TTC549 (cell line): ENCODE measurements around the gene ACVRL1.

Source experiments
- FAIRE-seq: peaks from 2 replicates; lab custom pipeline; 2012; peaks lifted over from hg19 to GRCh38; lab: Jason Lieb, UNC

ACVRL1 gene

DNA sequence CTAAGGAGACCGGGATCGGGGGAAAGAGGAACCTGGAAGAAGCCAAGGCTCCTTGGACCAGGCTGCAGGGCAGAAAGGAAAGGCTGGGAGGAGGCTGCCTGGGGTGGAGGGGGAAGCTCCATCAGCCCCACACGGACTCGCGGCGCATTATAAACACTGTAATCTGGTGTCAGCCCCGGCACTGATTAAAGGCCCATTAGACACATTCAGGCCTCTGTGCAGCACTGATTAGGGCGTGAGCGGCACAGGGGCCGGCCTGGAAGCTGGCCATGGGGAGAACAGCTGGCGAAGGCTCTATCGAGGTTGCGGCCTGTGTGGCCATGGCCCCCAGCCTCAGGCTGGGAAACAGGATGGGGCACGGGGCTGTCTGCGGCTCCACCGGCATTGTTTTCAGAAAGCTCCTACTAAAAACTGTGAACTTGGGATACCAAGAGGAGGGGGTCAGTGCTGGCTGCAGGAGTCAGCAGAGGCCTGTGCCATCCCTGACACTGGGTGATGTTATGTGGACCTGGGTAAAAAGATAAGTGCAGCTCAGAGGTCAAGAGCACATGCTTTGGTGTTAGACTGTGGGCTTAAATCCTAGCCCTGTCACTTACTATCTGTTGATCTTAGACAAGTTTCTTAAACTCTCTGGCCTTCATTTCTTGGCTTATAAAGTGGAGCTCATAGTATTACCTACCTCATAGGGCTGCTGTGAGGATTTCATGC is 10.6 kb downstream of the ACVRL1 start:
- FAIRE-seq: no peak

DNA sequence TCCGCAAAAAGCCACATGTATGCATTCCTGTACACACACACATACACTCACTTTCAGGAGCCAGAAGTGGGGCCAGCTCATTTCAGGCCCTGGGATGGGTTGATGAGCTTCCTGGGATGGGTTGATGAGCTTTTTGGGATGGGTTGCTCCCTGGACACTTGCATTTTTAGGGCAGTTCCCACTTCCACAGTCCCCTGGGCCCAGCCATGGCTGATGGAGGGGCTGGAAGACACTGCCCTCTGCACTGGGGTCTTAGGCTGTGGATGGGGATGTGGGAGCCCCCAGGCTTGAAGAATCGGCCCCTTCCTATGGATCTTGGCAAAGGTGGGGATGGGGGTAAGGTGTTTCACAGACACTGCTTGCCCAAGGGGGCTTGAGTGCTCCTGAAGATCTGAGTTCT is 12.7 kb downstream of the ACVRL1 start:
- FAIRE-seq: no peak

DNA sequence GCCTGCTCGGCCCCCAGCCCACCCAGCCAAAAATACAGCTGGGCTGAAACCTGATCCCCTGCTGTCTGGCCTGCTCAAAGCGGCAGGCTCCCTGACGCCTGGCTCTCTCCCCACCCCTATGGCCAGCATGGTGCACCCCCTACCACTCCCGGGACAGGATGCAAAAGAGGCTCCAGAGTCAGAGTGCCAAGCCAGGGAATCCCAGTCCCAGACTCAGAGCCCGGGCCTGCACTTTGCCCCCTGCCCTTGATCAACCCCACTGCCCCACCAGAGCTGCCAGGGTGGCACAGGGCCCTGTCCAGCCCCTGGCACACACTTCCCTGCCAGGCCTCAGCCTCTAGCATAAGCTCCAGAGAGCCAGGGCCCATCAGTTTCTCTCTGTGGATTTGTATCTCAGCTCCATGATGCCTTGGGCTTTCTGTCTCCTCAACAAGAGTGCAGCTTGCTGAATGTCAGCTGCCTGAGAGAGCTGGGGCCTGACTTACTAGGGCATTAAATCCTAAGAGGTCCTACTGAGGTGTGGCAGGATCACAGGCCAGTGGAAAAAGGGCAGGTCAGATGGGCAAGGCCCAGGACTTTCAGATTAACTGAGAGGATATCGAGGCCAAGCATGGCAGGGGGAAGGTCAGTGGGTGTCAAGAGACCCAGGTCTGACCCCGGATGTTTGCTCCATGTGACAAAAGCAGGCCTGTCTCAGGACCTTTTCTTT is 13.9 kb downstream of the ACVRL1 start:
- FAIRE-seq: no peak

DNA sequence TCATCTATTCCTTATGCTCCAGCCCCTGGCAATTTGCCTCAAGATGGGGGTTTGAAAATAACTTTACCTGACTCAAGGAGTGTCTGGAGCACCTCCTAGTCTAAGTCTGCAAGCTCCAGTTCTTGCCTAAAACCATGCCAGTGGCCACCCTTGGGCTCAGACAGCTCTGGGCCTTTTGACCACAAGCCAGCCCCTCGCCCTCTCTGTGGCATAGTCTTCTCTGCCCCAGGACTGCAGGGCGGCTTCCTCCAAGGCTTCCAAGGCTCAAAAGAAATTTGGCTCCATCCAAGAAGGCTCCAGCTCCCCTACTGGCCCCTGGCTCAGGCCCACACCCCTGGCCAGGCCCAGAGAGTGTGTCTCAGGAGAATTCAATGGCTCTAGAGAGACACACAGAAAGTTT is 14.8 kb downstream of the ACVRL1 start:
- no peak for FAIRE-seq

DNA sequence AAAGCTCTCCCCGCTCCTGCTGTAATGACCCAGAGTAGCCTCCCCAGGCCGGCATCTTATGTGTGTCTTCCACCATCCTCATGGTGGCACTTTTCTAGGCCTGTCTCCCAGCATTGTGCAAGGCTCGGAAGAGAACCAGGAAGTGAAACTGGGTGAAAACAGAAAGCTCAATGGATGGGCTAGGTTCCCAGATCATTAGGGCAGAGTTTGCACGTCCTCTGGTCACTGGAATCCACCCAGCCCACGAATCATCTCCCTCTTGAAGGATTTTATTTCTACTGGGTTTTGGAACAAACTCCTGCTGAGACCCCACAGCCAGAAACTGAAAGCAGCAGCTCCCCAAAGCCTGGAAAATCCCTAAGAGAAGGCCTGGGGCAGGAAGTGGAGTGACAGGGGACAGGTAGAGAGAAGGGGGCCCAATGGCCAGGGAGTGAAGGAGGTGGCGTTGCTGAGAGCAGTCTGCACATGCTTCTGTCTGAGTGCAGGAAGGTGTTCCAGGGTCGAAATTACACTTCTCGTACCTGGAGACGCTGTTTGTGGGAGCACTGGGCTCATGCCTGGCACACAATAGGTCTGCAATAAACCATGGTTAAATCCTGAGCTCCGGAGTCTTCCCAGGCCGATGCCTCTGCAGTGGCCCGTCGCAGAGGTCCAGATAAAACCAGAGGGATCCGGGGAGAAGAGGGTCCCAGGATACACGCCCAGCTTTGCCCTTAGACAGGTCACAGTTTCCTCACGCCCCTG is 15.6 kb downstream of the ACVRL1 start:
- no peak for FAIRE-seq

DNA sequence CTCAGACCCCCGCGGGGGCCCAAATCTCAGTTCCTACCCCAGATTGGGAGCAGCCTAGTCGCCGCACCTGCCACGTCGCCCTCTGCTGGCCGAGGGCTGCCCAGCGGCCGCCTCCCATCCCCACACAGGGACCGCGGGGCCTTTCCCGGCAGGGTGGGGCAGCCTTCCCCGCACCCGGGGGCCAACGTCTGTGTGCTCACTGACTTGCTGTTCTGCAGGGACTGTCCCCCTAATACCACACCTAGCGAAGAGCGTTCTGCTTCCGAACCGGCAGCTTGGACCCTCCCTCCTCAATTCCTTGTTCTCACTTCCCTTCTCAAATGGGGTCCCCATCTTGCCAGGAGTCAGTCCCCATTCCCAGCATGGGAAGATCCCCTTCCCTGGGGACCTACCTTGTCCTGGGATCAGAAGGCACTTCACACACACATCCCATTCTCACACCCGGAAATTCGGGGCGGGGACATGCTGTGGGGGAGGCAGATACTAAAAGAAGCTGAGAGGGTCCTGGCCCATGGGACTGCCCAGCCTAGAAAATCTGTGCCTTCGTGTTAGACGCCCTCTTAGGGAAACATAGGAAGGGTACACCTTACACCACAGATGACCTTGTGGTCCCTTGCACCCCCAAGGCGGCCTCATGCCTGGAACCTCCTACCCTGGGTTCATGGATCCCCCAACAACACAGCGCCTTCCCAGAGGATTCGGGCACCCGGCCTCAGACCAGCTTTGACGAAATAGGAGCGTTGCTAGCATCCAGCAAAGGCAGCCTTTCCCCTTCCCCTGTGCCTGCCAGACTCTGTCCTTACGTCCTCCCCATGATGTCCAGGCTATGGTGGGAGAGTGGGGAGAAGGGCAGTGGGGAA is 16.4 kb downstream of the ACVRL1 start:
- FAIRE-seq: no peak

DNA sequence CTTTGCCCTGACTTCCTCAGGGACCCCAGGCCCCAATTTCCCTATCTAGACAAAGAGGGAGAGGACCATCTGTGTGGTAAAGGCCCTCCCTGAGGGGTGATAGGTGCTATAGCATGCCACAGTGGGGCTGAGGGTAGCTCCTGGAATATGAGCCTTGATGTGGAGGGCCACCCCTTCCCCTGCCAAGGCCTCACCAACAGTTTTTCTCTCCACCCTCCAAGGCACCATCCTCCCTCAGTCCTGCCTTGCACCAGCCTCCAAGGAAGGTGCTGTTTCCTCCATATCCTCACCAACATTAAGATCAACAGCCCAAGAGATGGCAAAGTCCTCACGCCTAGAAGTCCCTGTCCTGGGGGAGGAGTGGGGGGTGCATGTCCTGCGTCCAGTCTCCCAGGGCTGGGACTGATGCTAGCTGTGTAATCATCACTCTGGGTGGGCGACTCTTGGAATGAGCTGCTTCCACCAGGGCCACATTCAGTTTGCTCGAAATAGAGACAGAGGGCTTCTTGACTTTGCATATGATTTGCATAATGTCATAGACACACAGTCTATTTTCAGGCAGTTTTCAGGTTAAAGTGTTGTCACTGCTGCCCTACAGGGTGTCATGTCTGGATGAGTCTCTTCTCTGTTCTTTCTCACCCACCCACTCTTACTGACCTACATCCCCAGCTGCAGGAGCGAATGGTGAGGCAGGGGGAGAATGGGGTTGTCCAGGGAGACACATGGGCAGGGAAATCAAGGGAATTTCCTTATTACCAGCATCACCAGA is 17.4 kb downstream of the ACVRL1 start:
- FAIRE-seq: no peak

DNA sequence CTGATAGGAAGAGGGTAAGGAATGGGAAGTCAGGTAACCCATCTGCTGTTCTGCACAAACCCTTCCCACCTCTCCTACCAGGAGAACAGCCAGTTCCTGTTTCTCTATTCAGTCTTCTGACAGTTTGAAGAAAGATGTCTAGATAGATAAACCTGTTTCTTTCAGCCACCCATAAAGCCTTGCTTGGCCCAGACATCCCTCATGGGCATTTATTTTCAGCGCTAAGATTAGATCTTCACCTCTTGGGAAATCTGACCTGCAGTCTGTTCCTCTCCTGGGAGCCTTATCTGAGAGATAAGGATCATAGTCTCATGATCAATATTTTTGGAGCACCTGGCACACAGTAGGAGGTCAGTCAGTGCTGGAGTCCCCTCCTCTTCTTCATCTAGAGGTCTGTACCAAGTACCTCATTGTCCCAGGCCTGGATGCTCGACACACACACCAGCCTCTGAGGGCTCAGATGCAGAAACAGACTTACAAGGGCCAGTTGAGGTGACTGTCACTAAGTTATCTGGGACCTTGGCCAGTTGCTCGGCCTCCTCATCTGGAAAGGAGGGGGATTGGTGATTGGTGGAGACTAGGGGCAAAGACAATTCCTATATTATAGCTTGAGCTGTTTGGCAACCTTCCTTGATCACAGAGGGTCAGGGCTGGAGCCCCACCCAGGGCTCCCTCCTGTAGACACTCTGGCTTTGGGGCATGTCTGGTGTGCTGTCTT is 18.2 kb downstream of the ACVRL1 start:
- no peak for FAIRE-seq

DNA sequence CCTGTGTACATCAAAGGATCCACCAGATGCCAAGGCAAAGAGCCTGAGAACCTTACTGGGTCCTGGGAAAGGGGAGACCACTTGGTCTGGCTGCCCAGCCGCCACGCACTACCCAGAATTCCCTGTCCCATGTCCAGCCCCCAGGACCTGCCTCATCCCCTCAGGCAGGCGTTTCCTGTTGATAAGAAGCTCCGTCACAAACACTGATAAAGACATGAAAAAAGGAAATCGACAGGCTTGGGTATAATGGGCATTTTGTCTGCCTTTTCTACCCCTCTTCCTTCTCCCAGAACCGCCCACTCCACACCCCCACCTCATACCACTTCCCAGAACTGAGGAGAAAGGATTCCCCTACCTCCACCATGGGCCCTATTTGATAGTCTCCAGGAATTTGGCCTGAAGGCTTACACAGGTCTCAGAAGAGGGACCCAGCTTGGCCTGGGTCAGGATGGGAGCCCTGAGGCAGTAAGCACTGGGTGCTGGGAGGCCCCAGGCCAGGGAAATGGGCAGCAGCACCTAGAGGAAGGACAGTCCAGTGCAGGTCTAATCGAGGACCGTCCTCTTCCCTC is 18.8 kb downstream of the ACVRL1 start:
- FAIRE-seq: no peak

DNA sequence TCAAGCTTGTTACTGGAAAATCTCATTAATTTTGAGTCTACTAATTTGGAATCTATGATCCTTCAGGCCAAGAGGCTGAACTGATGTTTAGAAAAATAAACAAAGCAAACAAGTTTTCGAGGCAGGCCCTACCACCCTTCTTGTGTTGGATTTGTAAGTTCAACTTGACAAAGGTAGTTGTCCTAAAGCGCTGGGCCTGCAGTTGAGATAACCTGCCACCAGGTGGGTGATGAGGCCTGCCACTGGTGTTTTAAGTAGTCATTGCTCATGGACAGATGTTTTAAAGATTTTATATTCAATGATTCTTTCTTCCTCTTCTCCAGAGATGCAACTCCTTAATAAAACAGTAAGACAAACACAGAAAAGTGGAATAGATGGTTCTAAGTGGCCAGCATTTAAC is 19.4 kb downstream of the ACVRL1 start:
- no peak for FAIRE-seq

DNA sequence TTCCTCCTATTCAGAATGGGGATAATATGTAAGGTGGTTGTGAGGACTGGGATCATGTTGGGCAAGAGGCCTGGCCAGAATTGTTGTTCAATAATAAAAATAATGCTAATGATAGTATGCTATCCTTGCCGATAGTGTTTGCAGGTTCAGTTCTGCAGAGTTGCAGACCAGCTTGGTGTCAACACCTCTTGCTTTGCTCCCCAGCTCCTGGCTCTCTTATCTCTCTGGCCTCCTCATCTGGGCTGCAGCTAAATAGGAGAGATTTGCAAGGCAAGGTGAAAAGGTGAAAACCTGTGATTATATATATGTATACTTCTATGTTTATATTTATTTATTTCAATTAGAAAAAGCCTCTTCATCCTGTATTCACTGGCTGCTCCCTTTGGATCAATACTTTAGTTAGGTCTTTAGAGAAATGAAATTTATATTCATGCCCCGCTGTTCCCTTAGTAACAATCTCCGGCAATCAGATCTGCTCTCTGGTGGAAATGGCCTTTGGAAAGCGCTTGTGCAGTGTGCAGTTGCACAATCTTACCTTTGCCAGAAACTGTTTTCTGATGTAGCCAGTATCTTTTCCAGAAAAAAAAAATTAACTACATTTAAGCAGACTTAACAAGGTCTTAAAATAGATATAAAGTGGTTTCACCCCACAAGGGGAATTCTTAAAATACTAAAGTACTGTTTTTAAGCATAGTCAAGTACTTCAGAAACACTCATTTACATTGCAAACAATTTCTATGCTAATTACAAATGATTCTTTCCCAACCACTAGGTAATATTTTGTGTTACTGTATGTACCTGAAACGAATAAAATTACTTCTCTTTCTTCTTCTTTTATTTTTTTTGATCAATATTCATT is 25.1 kb downstream of the ACVRL1 start:
- no peak for FAIRE-seq

DNA sequence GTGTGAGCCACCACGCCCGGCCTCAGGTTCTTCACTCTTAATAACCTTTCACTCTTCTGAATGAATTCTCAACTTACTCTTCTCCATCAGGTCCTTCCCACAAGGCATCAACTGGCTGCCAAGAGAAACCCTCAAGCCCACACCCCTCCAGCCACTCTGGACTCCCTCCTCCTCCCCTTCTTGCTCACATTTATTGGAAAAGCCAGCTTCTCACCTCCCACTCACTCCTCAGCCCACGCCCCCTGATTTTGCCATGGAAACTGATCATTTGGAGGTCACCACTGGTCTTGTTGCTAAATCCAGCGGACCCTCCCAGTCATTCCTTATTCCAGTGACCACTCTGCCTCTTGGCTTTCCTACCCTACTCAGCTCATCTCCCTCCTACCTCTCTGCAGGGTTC is 26.8 kb downstream of the ACVRL1 start:
- no peak for FAIRE-seq

DNA sequence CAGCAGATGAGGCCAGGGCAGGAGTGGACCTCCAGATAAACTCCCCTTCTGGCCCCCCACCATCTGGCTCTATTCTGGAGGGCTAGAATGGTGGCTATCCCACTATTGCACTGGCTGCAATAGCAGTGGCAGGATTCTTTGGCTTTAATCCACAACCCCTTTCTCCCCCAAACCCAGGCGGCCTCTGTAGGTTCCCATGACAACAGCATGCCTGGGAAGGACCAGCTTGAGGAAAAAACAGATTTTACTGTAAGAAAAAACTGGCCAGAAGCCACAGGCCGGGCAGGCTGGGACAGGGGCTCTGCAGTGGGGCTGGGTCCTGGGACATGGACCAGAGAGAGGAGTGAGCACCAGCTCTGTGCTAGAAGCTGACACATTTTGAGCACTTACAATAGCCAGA is 30.6 kb downstream of the ACVRL1 start:
- no peak for FAIRE-seq

DNA sequence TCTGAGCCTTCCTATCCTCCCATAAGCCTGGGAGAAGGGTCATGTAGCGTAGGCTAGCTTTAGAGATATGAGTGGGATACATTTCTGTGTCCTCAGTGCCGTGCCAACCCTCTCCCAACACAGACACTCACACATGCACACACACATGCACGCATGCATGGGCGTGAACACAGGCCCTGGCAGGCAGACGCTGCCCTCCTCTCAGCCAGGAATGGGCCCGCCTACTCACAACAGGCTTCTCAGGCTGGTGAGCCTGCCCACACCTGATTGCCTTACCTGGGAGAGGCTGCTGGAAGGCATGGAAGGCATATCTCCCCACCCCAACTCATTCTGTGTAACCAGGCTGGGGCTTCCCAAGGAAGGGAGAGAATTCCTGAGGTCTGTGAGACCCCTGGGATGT is 31.4 kb downstream of the ACVRL1 start:
- FAIRE-seq: no peak

DNA sequence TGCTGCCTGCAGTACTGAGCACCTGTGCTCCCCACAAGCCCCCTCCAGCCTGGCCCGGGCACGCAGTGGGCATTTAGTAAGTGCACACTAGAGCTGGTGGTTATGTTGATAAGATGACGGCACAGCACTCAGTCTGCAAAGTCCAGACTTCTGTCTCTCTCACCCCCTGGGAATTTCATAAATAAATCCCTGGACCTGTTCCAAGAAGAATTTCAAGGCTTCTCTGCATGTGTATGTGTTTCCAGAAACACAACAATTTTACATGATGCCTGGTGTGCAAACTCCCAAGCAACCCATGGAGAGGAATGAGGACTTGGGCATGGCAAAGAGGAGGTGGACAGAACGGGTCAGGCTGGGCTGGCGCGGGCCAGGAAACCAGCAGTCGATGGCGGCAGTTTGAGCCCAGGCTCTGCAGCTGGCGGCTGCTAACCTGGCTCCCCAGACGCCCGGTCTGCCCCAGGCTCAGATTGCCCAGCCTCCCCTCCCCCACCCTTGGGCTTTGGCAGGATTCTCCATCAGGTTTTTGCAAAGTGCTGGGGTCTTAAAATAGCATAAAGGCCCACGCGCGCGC is 33.8 kb downstream of the ACVRL1 start:
- FAIRE-seq: no peak

DNA sequence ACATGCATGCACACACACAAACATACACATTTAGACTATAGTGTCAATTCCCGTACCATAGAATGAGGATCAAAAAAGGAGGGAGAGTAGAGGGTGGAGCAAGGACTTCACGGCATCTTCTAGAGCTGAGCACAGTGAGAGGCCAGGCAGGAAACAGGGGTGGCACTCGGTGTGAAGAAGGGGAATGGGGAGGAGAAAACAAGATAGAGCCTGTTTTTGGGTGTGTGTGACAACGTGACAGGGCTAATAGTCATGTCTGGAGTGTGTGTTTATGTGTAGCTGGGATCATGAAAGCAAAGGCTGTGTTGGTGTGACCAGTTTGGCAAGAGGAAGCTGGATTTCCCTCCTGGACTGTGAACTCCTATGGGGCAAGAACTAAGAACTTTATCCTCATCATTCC is 34.3 kb downstream of the ACVRL1 start:
- FAIRE-seq: no peak

DNA sequence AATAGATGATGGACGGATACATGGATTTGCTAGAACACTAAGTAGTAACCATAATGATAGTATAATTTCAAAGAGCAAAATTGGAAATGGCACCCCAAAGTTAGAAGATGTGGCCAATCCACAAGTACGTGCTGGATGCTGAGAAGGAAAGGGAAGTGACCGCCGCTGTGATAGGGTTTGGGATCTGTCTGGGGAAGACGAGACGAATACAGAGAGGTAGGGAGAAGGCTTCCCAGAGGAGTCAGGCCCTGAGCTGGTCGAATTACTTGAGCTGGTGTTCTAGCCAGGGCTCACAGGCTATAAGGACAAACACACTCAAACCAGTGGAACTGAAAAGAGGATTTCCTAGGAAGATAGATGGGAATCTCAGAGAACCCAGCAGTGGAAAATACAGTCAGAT is 34.8 kb downstream of the ACVRL1 start:
- no peak for FAIRE-seq

DNA sequence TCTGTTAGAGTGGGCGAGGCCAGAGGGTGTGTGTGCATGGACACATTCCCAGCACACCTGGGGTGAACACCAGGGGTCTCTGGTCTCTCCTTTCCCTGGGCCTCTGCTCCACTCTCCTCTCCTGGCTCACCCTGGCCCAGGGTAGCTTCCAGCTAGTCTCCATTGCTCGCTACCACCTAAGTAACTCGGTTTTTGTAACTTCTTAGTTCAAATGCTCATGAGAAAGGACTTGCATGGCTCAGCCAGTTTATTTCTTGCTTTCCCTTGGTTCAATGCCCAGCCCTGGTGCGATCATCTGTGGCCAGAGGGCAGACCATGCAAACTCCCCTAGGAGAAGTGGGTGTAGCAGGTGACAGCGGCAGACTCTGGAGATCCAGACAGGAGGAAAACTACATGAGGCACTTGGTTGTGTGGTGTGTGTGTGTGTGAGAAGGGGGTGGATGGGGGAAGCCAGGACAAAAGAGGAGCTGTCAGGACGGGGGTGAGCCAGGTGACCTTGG is 35.2 kb downstream of the ACVRL1 start:
- FAIRE-seq: no peak

DNA sequence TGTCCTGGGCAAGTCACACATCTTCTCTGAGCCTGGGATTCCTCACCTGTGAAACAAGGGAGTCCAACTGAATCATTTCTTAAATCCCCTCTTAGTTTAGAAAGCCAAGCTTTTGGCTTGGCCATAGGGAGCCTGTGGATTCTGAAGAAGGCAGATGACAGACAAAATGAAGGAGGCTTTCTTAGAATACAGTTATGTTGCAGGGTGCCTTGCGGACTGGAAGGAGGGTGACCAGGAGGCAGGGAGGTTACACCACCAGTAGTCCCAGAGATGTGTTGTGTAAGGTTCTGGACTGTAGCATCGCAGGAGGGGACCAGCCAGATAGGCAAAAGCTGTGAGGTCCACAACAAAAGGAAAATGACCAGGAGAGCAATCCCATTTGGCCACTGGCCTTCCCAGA is 36.0 kb downstream of the ACVRL1 start:
- FAIRE-seq: no peak
